Subcutaneous abdominal adipose tissue (tissue), 5 donors: ENCODE results near the gene RHBDD1.
A peak's percentile ranks its signal among the peaks of the same experiment; 100 is the strongest.

Experiments used
- H3K27ac ChIP-seq: one replicate; pipeline ENCODE4 v1.7.0; 2013; ENCODE audit warnings: low read depth, mild to moderate bottlenecking, inconsistent platforms, low read length, moderate library complexity
- H3K27me3 ChIP-seq, 5 donors: one replicate each; pipeline ENCODE4 v1.7.0; 2013; ENCODE audit warnings: low read length in 5 of 5, inconsistent platforms in 1 of 5; ENCODE audit not compliant: control insufficient read depth in 5 of 5, insufficient read depth in 4 of 5
- H3K36me3 ChIP-seq, 5 donors: one replicate each; pipeline ENCODE4 v1.7.0; 2013; ENCODE audit warnings: low read length in 5 of 5; ENCODE audit not compliant: control insufficient read depth in 5 of 5, insufficient read depth in 5 of 5
- H3K4me1 ChIP-seq, 5 donors: one replicate each; pipeline ENCODE4 v1.7.0; 2013; ENCODE audit warnings: low read length in 5 of 5, mild to moderate bottlenecking in 3 of 5, moderate library complexity in 1 of 5; ENCODE audit not compliant: control insufficient read depth in 5 of 5, insufficient read depth in 5 of 5
- H3K4me3 ChIP-seq, 5 donors: one replicate each; pipeline ENCODE4 v1.7.0; 2013; ENCODE audit warnings: low read length in 5 of 5, low read depth in 1 of 5
- H3K9ac ChIP-seq, 5 donors: one replicate each; pipeline ENCODE4 v1.7.0; 2013; ENCODE audit warnings: low read length in 5 of 5, mild to moderate bottlenecking in 4 of 5, moderate library complexity in 3 of 5
- H3K9me3 ChIP-seq, 5 donors: one replicate each; pipeline ENCODE4 v1.7.0; 2013; ENCODE audit warnings: low read length in 5 of 5; ENCODE audit not compliant: control insufficient read depth in 5 of 5
- donor health status: healthy.
- donor health status: healthy.
- donor health status: healthy.
- donor health status: healthy.
- donor health status: healthy.

RHBDD1 gene

GRCh38 chr2:226932443-226932842 is 96.6 kb downstream of the RHBDD1 start:
- H3K9ac ChIP-seq: no peak overlapping the region
- no peak overlapping the region for H3K4me3 ChIP-seq
- no peaks in the 10 kb centered on the region for H3K36me3 ChIP-seq
- H3K4me1 ChIP-seq: no peaks in the 10 kb centered on the region
- H3K27ac ChIP-seq: no peak overlapping the region
- no peaks in the 10 kb centered on the region for H3K9me3 ChIP-seq
- H3K27me3 ChIP-seq: no peaks in the 10 kb centered on the region

GRCh38 chr2:226934546-226935201 is 98.8 kb downstream of the RHBDD1 start:
- Histone ChIP-seq H3K27me3 (no peaks in the 10 kb centered on the region), H3K9ac (no peak overlapping the region), H3K4me3 (no peak overlapping the region), H3K36me3 (no peaks in the 10 kb centered on the region), H3K9me3 (no peaks in the 10 kb centered on the region), H3K4me1 (no peaks in the 10 kb centered on the region), H3K27ac (no peak overlapping the region)

DNA sequence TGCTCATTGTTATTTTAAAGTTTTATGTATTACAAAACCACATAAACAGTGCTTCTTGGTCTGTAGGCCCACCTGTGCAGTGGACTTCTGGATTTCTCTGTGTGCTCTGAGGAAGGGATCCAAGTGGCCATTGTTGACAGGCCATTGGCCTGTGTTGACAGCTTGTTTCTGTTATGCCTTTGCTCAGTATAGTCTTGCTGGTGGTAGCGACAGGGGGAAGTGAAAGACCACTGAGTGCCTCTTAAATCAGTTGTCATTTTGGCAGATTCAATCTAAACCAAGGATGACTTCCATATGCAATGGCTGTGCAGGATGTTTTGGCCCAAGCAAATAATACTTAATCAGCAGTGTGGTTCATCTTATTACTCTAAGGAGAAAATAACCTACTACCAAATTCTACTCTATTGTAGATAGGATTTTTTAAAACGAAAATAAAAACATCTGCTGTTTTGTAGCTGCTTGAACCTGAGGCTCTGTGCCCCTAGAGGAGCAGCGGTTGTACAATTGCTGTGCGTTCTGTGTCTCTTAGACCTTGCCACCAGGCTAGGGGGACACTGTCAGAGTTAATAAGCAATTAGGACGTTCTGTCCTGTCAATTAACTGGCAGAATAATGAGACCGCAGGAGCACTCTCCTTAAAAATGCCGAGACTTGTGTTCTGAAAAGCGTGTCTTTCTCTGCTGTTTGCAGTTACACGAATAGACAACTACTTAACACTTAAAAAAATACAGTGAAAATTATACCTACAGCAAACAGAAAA is 108.2 kb downstream of the RHBDD1 start:
- Histone ChIP-seq H3K9ac (no peak overlapping the region), H3K27me3 (no peaks in the 10 kb centered on the region), H3K36me3 (peaks cover 0 to 2% (median 0%) of the 10 kb centered on the region in 5 donors), H3K27ac (no peak overlapping the region), H3K9me3 (peaks cover 0 to 5% (median 0%) of the 10 kb centered on the region in 5 donors), H3K4me1 (no peaks in the 10 kb centered on the region), H3K4me3 (no peak overlapping the region)

- no peaks in the 10 kb centered on the region for H3K27me3 ChIP-seq
- no peak overlapping the region for H3K4me3 ChIP-seq
- H3K36me3 ChIP-seq: peaks cover 0 to 9% (median 0%) of the 10 kb centered on the region in 5 donors
- H3K9ac ChIP-seq: no peak overlapping the region
- H3K9me3 ChIP-seq: no peaks in the 10 kb centered on the region
- H3K4me1 ChIP-seq: peaks cover 0 to 12% (median 8%) of the 10 kb centered on the region in 5 donors
- H3K27ac ChIP-seq: no peak overlapping the region
Observed at GRCh38 chr2:226953206-226953605, 117.4 kb downstream of the RHBDD1 start.

DNA sequence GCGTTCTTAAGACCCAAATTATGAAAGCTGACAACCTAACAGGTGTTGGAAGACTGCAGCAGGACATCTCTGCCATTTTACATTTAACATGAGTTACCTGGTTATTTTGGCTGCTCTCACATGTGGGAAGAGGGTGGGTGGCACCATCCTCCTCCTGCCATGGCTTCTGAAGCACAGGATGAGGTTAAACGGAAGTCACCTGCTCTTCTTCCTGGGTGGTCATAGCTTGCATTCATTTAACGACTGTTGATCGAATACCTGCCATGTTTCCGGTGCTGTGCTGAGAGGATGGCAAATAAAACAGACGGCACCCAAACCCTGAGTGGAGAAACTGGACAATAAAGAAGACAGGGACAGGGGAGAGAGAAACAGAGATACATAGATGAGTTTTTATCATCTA is 118.0 kb downstream of the RHBDD1 start:
- Histone ChIP-seq H3K4me1 (peaks cover 0 to 12% (median 8%) of the 10 kb centered on the region in 5 donors), H3K9ac (no peak overlapping the region), H3K27me3 (no peaks in the 10 kb centered on the region), H3K36me3 (peaks cover 0 to 9% (median 0%) of the 10 kb centered on the region in 5 donors), H3K9me3 (no peaks in the 10 kb centered on the region), H3K27ac (no peak overlapping the region), H3K4me3 (no peak overlapping the region)

DNA sequence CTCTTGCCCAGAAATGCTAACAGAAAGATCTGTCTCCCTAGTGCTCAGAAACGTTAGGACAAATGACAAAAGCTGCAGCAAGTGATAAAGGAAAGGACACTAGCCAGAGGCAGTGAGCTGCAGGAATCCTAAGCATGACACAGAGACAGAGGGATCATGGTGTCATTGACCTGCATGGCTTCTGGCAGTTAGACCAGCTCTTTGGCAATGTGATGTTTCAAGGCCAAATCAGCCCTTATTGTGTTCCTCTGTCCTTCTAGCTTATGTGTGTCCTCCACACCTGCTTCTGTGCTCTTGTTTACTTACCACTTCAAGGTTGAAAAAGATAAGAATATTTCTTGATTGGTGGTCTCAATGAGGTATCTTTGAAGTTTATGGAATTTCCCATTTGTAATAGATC is 120.8 kb downstream of the RHBDD1 start:
- H3K36me3 ChIP-seq: peaks cover 0 to 2% (median 0%) of the 10 kb centered on the region in 5 donors
- H3K4me3 ChIP-seq: no peak overlapping the region
- peaks cover 0 to 12% (median 8%) of the 10 kb centered on the region in 5 donors for H3K4me1 ChIP-seq
- H3K27me3 ChIP-seq: no peaks in the 10 kb centered on the region
- no peak overlapping the region for H3K9ac ChIP-seq
- H3K9me3 ChIP-seq: peaks cover 0 to 8% (median 0%) of the 10 kb centered on the region in 5 donors
- no peak overlapping the region for H3K27ac ChIP-seq

GRCh38 chr2:226959418-226959817 is 123.6 kb downstream of the RHBDD1 start:
- H3K9ac ChIP-seq: no peak overlapping the region
- no peaks in the 10 kb centered on the region for H3K27me3 ChIP-seq
- peaks cover 0 to 7% (median 0%) of the 10 kb centered on the region in 5 donors for H3K4me1 ChIP-seq
- H3K36me3 ChIP-seq: peaks cover 0 to 2% (median 0%) of the 10 kb centered on the region in 5 donors
- H3K4me3 ChIP-seq: no peak overlapping the region
- H3K27ac ChIP-seq: no peak overlapping the region
- peaks cover 0 to 8% (median 0%) of the 10 kb centered on the region in 5 donors for H3K9me3 ChIP-seq

- H3K9me3 ChIP-seq: peaks cover 0 to 8% (median 0%) of the 10 kb centered on the region in 5 donors
- no peak overlapping the region for H3K4me3 ChIP-seq
- H3K4me1 ChIP-seq: peaks cover 0 to 7% (median 0%) of the 10 kb centered on the region in 5 donors
- no peaks in the 10 kb centered on the region for H3K27me3 ChIP-seq
- peaks cover 0 to 2% (median 0%) of the 10 kb centered on the region in 5 donors for H3K36me3 ChIP-seq
- no peak overlapping the region for H3K9ac ChIP-seq
- no peak overlapping the region for H3K27ac ChIP-seq
Observed at GRCh38 chr2:226962176-226962773, 126.4 kb downstream of the RHBDD1 start.

DNA sequence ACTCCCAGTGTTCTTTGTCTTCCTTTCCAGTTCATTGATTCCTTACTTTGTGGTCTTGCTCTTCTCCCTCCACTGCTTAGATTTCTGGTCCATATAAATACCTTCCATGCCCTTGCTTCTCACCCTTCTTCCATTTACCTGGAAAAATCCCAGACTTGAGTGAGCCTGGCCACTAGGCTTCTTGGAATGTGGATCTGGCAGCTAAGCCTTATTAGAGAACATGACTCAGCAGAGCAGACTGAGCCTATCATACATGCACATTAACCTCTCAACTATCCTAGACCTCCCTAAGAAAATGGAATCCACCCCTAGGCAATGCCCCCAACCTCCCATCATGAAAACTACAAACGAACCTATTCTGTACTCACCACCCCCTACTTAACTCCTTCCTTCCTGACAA is 127.7 kb downstream of the RHBDD1 start:
- Histone ChIP-seq H3K4me1 (peaks cover 0 to 7% (median 0%) of the 10 kb centered on the region in 5 donors), H3K9ac (no peak overlapping the region), H3K27ac (no peak overlapping the region)

GRCh38 chr2:226965376-226965775 is 129.5 kb downstream of the RHBDD1 start:
- no peaks in the 10 kb centered on the region for H3K36me3 ChIP-seq
- H3K4me1 ChIP-seq: peaks cover 0 to 7% (median 5%) of the 10 kb centered on the region in 5 donors
- H3K27ac ChIP-seq: no peak overlapping the region
- H3K27me3 ChIP-seq: no peaks in the 10 kb centered on the region
- H3K4me3 ChIP-seq: no peak overlapping the region
- no peak overlapping the region for H3K9ac ChIP-seq
- H3K9me3 ChIP-seq: no peaks in the 10 kb centered on the region

More for the DNA sequence above, 127.7 kb downstream of the RHBDD1 start:
- H3K27me3 ChIP-seq: no peaks in the 10 kb centered on the region
- H3K36me3 ChIP-seq: no peaks in the 10 kb centered on the region
- H3K9me3 ChIP-seq: peaks cover 0 to 8% (median 0%) of the 10 kb centered on the region in 5 donors
- peak overlapping the region in 1 of 5 donors; percentile 15 for H3K4me3 ChIP-seq
